ENCODE results near the gene YBX2. TPM values are rescaled to one million over a fixed set of nuclear protein-coding genes. Genes with fewer than 3 reads are reported as not detected.
A peak's percentile ranks its signal among the peaks of the same experiment; 100 is the strongest.

The YBX2 gene
- total RNA-seq, 1 experiment from 2014 or later = not detected

GRCh38 chr17:7323731-7324437 is 29.4 kb upstream of the YBX2 start:
- peak; percentile 30 for DNase-seq (ENCODE audit: low read depth)

GRCh38 chr17:7322520-7323194 is 28.2 kb upstream of the YBX2 start:
- DNase-seq (ENCODE audit: low read depth) = no peak

- DNase-seq (ENCODE audit: low read depth) = no peak
Observed at GRCh38 chr17:7321466-7321865, 27.0 kb upstream of the YBX2 start.

GRCh38 chr17:7318121-7318860 is 23.9 kb upstream of the YBX2 start:
- DNase-seq (ENCODE audit: low read depth) = no peak

GRCh38 chr17:7317161-7317803 is 22.8 kb upstream of the YBX2 start:
- DNase-seq (ENCODE audit: low read depth) = no peak

GRCh38 chr17:7315570-7316235 is 21.3 kb upstream of the YBX2 start:
- no peak for DNase-seq (ENCODE audit: low read depth)

GRCh38 chr17:7314719-7315569 is 20.5 kb upstream of the YBX2 start, which contains the start of gene GPS2:
Gene GPS2 (minus strand): TSS chr17:7315360. CDS start chr17:7315052, 308 bp downstream.
- peak; percentile 87 for DNase-seq (ENCODE audit: low read depth)

- DNase-seq (ENCODE audit: low read depth) = peak; percentile 45
Observed at GRCh38 chr17:7313890-7314718, 19.7 kb upstream of the YBX2 start.

- DNase-seq (ENCODE audit: low read depth) = peak; percentile 58
Observed at GRCh38 chr17:7313088-7313889, 18.9 kb upstream of the YBX2 start.

GRCh38 chr17:7312432-7313087 is 18.1 kb upstream of the YBX2 start:
- DNase-seq (ENCODE audit: low read depth) = no peak

- no peak for DNase-seq (ENCODE audit: low read depth)
Observed at GRCh38 chr17:7311110-7311705, 16.8 kb upstream of the YBX2 start.

GRCh38 chr17:7309628-7310027 is 15.2 kb upstream of the YBX2 start:
- DNase-seq (ENCODE audit: low read depth) = no peak

- peak; percentile 82 for DNase-seq (ENCODE audit: low read depth)
Observed at GRCh38 chr17:7308625-7309433, 14.4 kb upstream of the YBX2 start.

- peak; percentile 23 for DNase-seq (ENCODE audit: low read depth)
Observed at GRCh38 chr17:7307686-7308624, 13.5 kb upstream of the YBX2 start.

- peak; percentile 99 for DNase-seq (ENCODE audit: low read depth)
Observed at GRCh38 chr17:7306911-7307685, 12.7 kb upstream of the YBX2 start, which contains the start of gene EIF5A. Gene EIF5A (plus strand): TSS chr17:7307628. CDS start chr17:7309636, 2,008 bp downstream.

All from HT1080 (cell line).